ENCODE results near the gene SNX25.
"Not testable (repeated sequence)": the region's sequence is repeated elsewhere in the genome, so short reads cannot be mapped to it uniquely, and the experiment has no call there.

SNX25 gene

DNA sequence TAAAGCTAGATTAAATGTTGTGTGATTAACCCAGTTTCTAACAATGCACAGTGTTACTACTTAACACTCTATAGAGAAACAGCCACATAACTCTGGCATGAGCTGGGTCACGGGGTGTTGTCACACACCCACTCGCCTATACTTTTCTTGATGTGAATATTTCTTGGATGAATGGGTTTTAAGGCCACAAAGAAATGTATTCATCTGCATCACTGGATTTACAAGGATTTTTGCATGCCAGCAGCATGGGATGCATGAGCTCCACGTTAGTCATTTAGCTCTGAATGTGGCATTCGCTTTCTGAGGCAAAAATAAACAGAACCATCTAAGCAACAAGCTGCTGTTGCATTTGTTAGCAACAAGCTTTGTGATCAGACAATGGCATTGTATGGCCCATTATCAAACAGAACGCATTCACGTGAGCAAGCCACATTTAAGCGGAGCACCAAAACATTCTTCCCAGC lies 96.6 kb downstream of the SNX25 start:
- ChIA-PET POLR2A (ENCODE audit: low non-redundant PET) (no interaction called here), CTCF (interaction anchor here (0.8 kb wide), 1 partner anchor 40 kb away, joined by 4 read pairs; no protein-coding TSS in a partner anchor)
- peak; percentile 78 for DNase-seq (ENCODE audit: low spot score)
- H3K27ac ChIP-seq: no peak overlapping the region
- no peak for TF ChIP-seq CTCF (conservative IDR thresholded peaks at IDR 0.05; ENCODE audit: low read depth)

- POLR2A ChIA-PET (ENCODE audit: low non-redundant PET): no interaction called here
Observed at GRCh38 chr4:185307136-185307950, 97.9 kb downstream of the SNX25 start.

GRCh38 chr4:185309770-185310169 lies 100.4 kb downstream of the SNX25 start:
- no peak overlapping the region for H3K27ac ChIP-seq
- TF ChIP-seq CTCF (conservative IDR thresholded peaks at IDR 0.05; ENCODE audit: low read depth): no peak
- no peak for DNase-seq (ENCODE audit: low spot score)
- POLR2A ChIA-PET (ENCODE audit: low non-redundant PET): no interaction called here
- CTCF ChIA-PET: interaction anchor here (0.6 kb wide), 1 partner anchor 20 kb away, joined by 3 read pairs; no protein-coding TSS in a partner anchor

More at GRCh38 chr4:185307136-185307950, 97.9 kb downstream of the SNX25 start:
- DNase-seq (ENCODE audit: low spot score): peak; percentile 66
- TF ChIP-seq CTCF (conservative IDR thresholded peaks at IDR 0.05; ENCODE audit: low read depth): no peak
- CTCF ChIA-PET: interaction anchor here (0.6 to 0.9 kb wide), 2 partner anchors 9 to 26 kb away, joined by 3 to 4 read pairs; no protein-coding TSS in a partner anchor
- H3K27ac ChIP-seq: no peak overlapping the region

- ChIA-PET POLR2A (ENCODE audit: low non-redundant PET) (no interaction called here), CTCF (interaction anchor here (0.6 kb wide), 2 partner anchors 26 to 115 kb away, joined by 3 read pairs; no protein-coding TSS in a partner anchor)
- DNase-seq (ENCODE audit: low spot score): no peak
- no peak overlapping the region for H3K27ac ChIP-seq
- TF ChIP-seq CTCF (conservative IDR thresholded peaks at IDR 0.05; ENCODE audit: low read depth): no peak
Observed at GRCh38 chr4:185311113-185311888, 101.9 kb downstream of the SNX25 start.

DNA sequence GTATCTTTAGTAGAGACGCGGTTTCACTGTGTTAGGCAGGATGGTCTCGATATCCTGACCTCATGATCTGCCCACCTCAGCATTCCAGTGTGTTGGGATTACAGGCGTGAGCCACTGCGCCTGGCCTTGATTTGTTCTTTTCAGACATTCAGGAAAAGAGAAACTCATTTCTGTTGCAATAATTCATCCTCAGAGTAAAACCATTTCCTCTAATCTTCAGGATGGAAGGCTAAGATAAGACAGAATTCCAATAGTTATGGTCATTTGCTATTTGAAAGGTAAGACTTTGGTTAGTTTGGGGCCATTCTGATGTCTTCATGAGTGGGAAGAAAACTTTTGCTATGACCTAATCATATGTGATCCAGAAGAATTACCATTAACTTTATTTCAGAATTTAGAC lies 103.3 kb downstream of the SNX25 start:
- CTCF ChIA-PET: no interaction called here
- H3K27ac ChIP-seq: no peak overlapping the region
- TF ChIP-seq CTCF (conservative IDR thresholded peaks at IDR 0.05; ENCODE audit: low read depth): no peak
- POLR2A ChIA-PET (ENCODE audit: low non-redundant PET): no interaction called here
- no peak for DNase-seq (ENCODE audit: low spot score)

- POLR2A ChIA-PET (ENCODE audit: low non-redundant PET); DNase-seq (ENCODE audit: low spot score); H3K27ac ChIP-seq; CTCF ChIA-PET: not testable (repeated sequence)
Observed at GRCh38 chr4:185317462-185317861, 108.1 kb downstream of the SNX25 start.
